Spleen (tissue), 11 donors: ENCODE measurements around the gene SORCS2. TPM values are rescaled to one million over a fixed set of nuclear protein-coding genes. Genes with fewer than 3 reads are reported as not detected.

Source experiments
- DNase-seq: peaks from one replicate; pipeline ENCODE4 v3.0.0-alpha.2; 2020
- H3K27ac ChIP-seq, 8 donors: fragments of 200-600 bp; sonication (generic) in 7 of 8; 1 replicate in 4 of 8; 2 replicates in 4 of 8; pipeline versions ENCODE4 v1.5.0 to v1.8.0; 2016 to 2021; ENCODE audit warnings: inconsistent platforms in 4 of 8, mild to moderate bottlenecking in 4 of 8, moderate library complexity in 1 of 8
- H3K27me3 ChIP-seq, 7 donors: fragments of 200-600 bp; sonication (generic) in 6 of 7; replicated peaks in 1 of 7; 1 replicate in 4 of 7; 2 replicates in 3 of 7; pipeline versions ENCODE4 v1.5.0 to v1.8.0; 2016 to 2021; ENCODE audit warnings: inconsistent platforms in 3 of 7, mild to moderate bottlenecking in 1 of 7
- H3K36me3 ChIP-seq, 6 donors: fragments of 200-600 bp; sonication (generic) in 5 of 6; 1 replicate in 4 of 6; 2 replicates in 2 of 6; pipeline versions ENCODE4 v1.5.0 to v1.8.0; 2016 to 2021; ENCODE audit warnings: inconsistent platforms in 2 of 6
- H3K4me1 ChIP-seq, 6 donors: fragments of 200-600 bp; sonication (generic) in 5 of 6; 1 replicate in 3 of 6; 2 replicates in 3 of 6; pipeline versions ENCODE4 v1.5.0 to v1.8.0; 2016 to 2021; ENCODE audit warnings: inconsistent platforms in 3 of 6
- H3K4me3 ChIP-seq, 8 donors: fragments of 200-600 bp; sonication (generic) in 7 of 8; 1 replicate in 4 of 8; 2 replicates in 4 of 8; pipeline versions ENCODE4 v1.5.0 to v1.8.0; 2016 to 2021; ENCODE audit warnings: inconsistent platforms in 4 of 8, mild to moderate bottlenecking in 4 of 8, moderate library complexity in 2 of 8
- H3K9me3 ChIP-seq, 8 donors: fragments of 200-600 bp; sonication (generic) in 7 of 8; 1 replicate in 4 of 8; 2 replicates in 4 of 8; pipeline versions ENCODE4 v1.5.0 to v1.8.0; 2016 to 2021; ENCODE audit warnings: inconsistent platforms in 4 of 8
- POLR2A ChIP-seq, 3 donors: fragments of 450-650 bp; IDR thresholded peaks; one replicate each; pipeline ENCODE4 v1.5.1; 2017; ENCODE audit warnings: antibody characterized with exemption in 3 of 3, mild to moderate bottlenecking in 1 of 3
- POLR2AphosphoS5 ChIP-seq, 3 donors: sonication (generic); formaldehyde crosslinking; IDR thresholded peaks; one replicate each; pipeline ENCODE4 v1.5.1; 2017; ENCODE audit warnings: antibody characterized with exemption in 3 of 3
- WGBS, 5 donors: extraction: QIAGEN DNeasy Blood & Tissue Kit in 3 of 5; methylation state at CpG; one replicate each; pipeline versions ENCODE4 v1.1.5 to v1.1.7; 2013 to 2018; 5-methylcytosine and 5-hydroxymethylcytosine counted together
- intact Hi-C: fragments of 100-400 bp; cut with DNase I; formaldehyde crosslinking; loops from one replicate; pipeline ENCODE4 v1.15.0; 2023; ENCODE audit warnings: low total_unique reads
- polyA plus RNA-seq, 3 donors: library from polyadenylated mRNA; stranded (reverse); fragments of 200-250 nt; gene quantifications; one replicate each; pipeline ENCODE4 v1.2.1, GENCODE V29; 2013
- total RNA-seq, 7 donors: library from RNA; depleted of rRNA in 3 of 7; stranded (reverse); fragments of >200 nt in 3 of 7; fragmentation: NEBNext Ultra II Directional in 4 of 7; extraction: Animal tissue kit (Norgen Biotek cat#: 25700) in 4 of 7; gene quantifications; one replicate each; pipeline versions ENCODE4 v1.1.0 to v1.2.1, GENCODE V29; 2016 to 2021
- TF ChIP-seq, protein P1 (sequence below), 11 experiments: fragments of 200-600 bp in 7 of 11; fragments of 450-650 bp in 4 of 11; sonication (generic) in 4 of 11; IDR thresholded peaks in 8 of 11; conservative IDR thresholded peaks in 3 of 11; 1 replicate in 7 of 11; 2 replicates in 4 of 11; pipeline versions ENCODE4 v1.4.0 to v1.8.0; 2016 to 2021; ENCODE audit warnings: antibody characterized with exemption in 11 of 11, inconsistent platforms in 4 of 11, mild to moderate bottlenecking in 1 of 11
- donor health status: healthy with polysubstance abuse.
- donor health status: DM: no; HTN: no; CAD: no; lungs with moderate emphysema.
- donor health status: DM: no; HTN: no; CAD: no.
- donor health status: Bipolar disorder and iron deficiency.
- donor health status: healthy.
- donor health status: DM: no; HTN: no; CAD: no.
- donor health status: DM: yes; HTN: yes; CAD: no.

The SORCS2 gene
- total and polyA plus RNA-seq, 10 donors: 0.33 to 1.6 (median 0.60) TPM

GRCh38 chr4:7251321-7251720 lies 59.0 kb downstream of the SORCS2 start:
- TF ChIP-seq POLR2A (IDR thresholded peaks at IDR 0.05): no peak
- H3K4me1 ChIP-seq: no peaks in the 10 kb centered on the region
- no peak overlapping the region for H3K4me3 ChIP-seq
- DNase-seq: no peak
- H3K9me3 ChIP-seq: peaks cover 0 to 10% (median 7%) of the 10 kb centered on the region in 8 donors
- peaks cover 0 to 44% (median 0%) of the 10 kb centered on the region in 7 donors for H3K27me3 ChIP-seq
- H3K27ac ChIP-seq: no peak overlapping the region
- 66 to 85% (median 69%) methylated on average over 5 of the region's 5 CpGs for WGBS, 5 donors
- intact Hi-C loops: no loop called here
- H3K36me3 ChIP-seq: no peaks in the 10 kb centered on the region

GRCh38 chr4:7252051-7252450 lies 59.7 kb downstream of the SORCS2 start:
- TF ChIP-seq POLR2A (IDR thresholded peaks at IDR 0.05) (no peak), POLR2AphosphoS5 (IDR thresholded peaks at IDR 0.05) (no peak)
- TF ChIP-seq, protein P1, sequence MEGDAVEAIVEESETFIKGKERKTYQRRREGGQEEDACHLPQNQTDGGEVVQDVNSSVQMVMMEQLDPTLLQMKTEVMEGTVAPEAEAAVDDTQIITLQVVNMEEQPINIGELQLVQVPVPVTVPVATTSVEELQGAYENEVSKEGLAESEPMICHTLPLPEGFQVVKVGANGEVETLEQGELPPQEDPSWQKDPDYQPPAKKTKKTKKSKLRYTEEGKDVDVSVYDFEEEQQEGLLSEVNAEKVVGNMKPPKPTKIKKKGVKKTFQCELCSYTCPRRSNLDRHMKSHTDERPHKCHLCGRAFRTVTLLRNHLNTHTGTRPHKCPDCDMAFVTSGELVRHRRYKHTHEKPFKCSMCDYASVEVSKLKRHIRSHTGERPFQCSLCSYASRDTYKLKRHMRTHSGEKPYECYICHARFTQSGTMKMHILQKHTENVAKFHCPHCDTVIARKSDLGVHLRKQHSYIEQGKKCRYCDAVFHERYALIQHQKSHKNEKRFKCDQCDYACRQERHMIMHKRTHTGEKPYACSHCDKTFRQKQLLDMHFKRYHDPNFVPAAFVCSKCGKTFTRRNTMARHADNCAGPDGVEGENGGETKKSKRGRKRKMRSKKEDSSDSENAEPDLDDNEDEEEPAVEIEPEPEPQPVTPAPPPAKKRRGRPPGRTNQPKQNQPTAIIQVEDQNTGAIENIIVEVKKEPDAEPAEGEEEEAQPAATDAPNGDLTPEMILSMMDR (IDR thresholded peaks at IDR 0.05 in 8 of 11, conservative IDR thresholded peaks at IDR 0.05 in 3 of 11): no peak
- intact Hi-C loops: no loop called here

GRCh38 chr4:7252510-7253340 lies 60.4 kb downstream of the SORCS2 start:
- WGBS, 5 donors: 44 to 54% (median 47%) methylated on average over 12 to 15 of the region's 15 CpGs
- Histone ChIP-seq H3K36me3 (no peaks in the 10 kb centered on the region), H3K4me3 (no peak overlapping the region), H3K27ac (no peak overlapping the region), H3K27me3 (peaks cover 0 to 47% (median 0%) of the 10 kb centered on the region in 7 donors), H3K9me3 (peaks cover 0 to 10% (median 7%) of the 10 kb centered on the region in 8 donors), H3K4me1 (no peaks in the 10 kb centered on the region)
- intact Hi-C loops: no loop called here
- no peak for TF ChIP-seq POLR2AphosphoS5 (IDR thresholded peaks at IDR 0.05)
- no peak for TF ChIP-seq POLR2A (IDR thresholded peaks at IDR 0.05)
- TF ChIP-seq, protein P1 (IDR thresholded peaks at IDR 0.05 in 8 of 11, conservative IDR thresholded peaks at IDR 0.05 in 3 of 11): no peak
- no peak for DNase-seq

More at GRCh38 chr4:7252051-7252450, 59.7 kb downstream of the SORCS2 start:
- H3K27me3 ChIP-seq: peaks cover 0 to 50% (median 0%) of the 10 kb centered on the region in 7 donors
- no peaks in the 10 kb centered on the region for H3K36me3 ChIP-seq
- DNase-seq: no peak
- peaks cover 0 to 10% (median 7%) of the 10 kb centered on the region in 8 donors for H3K9me3 ChIP-seq
- no peaks in the 10 kb centered on the region for H3K4me1 ChIP-seq
- 61 to 67% (median 64%) methylated on average over 7 of the region's 7 CpGs for WGBS, 5 donors
- no peak overlapping the region for H3K27ac ChIP-seq
- no peak overlapping the region for H3K4me3 ChIP-seq

DNA sequence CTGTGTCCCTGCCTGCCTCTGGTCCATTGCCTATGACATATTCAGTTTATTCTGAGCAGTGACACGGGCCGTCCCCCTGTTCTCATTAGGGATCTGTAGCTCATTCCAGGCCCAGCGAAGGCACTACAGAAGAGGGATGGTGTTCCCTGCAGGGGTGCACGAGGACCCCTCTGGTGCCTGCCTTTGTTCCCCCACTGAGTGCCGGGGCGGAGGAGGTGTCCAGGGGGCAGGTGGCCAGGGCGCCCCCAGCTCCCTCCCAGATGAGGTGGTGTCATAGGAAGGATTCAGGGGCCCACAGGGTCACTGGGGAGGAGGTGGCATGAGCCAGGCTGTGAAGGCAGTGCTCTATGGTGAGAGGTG lies 61.0 kb downstream of the SORCS2 start:
- Histone ChIP-seq H3K36me3 (no peaks in the 10 kb centered on the region), H3K27me3 (peaks cover 0 to 46% (median 0%) of the 10 kb centered on the region in 7 donors), H3K4me3 (no peak overlapping the region), H3K9me3 (peaks cover 0 to 10% (median 7%) of the 10 kb centered on the region in 8 donors), H3K4me1 (no peaks in the 10 kb centered on the region), H3K27ac (no peak overlapping the region)
- WGBS, 5 donors: 70 to 90% (median 85%) methylated on average over 6 to 7 of the region's 7 CpGs
- DNase-seq: no peak
- intact Hi-C loops: no loop called here
- TF ChIP-seq POLR2A (IDR thresholded peaks at IDR 0.05): no peak
- TF ChIP-seq, protein P1 (IDR thresholded peaks at IDR 0.05 in 8 of 11, conservative IDR thresholded peaks at IDR 0.05 in 3 of 11): no peak
- TF ChIP-seq POLR2AphosphoS5 (IDR thresholded peaks at IDR 0.05): no peak
